Stimulated activated naive CD4-positive, alpha-beta T cell treated with Interleukin-2 at 50 U/mL for 16 hours (primary cell): Measurements from ENCODE around the gene KRTAP10-8.
"Not testable (repeated sequence)": the region's sequence is repeated elsewhere in the genome, so short reads cannot be mapped to it uniquely, and the experiment has no call there.

Source experiments
- DNase-seq: peaks from one replicate; lab custom pipeline; 2025; lab: John Stamatoyannopoulos, UW

Gene KRTAP10-8

GRCh38 chr21:44599264-44600029 lies 12.4 kb upstream of the KRTAP10-8 start:
- DNase-seq: no peak

GRCh38 chr21:44600118-44600978 lies 11.5 kb upstream of the KRTAP10-8 start, which contains the start of gene KRTAP10-7:
Gene KRTAP10-7 (plus strand): TSS chr21:44600597. CDS start chr21:44600622, 25 bp downstream.
- not testable (repeated sequence) for DNase-seq

- not testable (repeated sequence) for DNase-seq
Observed at GRCh38 chr21:44601091-44601490, 10.8 kb upstream of the KRTAP10-8 start.

- no peak for DNase-seq
Observed at GRCh38 chr21:44601596-44602462, 10.1 kb upstream of the KRTAP10-8 start.

- no peak for DNase-seq
Observed at GRCh38 chr21:44602463-44602850, 9.4 kb upstream of the KRTAP10-8 start.

- no peak for DNase-seq
Observed at GRCh38 chr21:44603109-44603875, 8.6 kb upstream of the KRTAP10-8 start.

GRCh38 chr21:44603911-44604310 lies 8.0 kb upstream of the KRTAP10-8 start:
- DNase-seq: no peak

- no peak for DNase-seq
Observed at GRCh38 chr21:44606495-44606894, 5.4 kb upstream of the KRTAP10-8 start.

- no peak for DNase-seq
Observed at GRCh38 chr21:44609193-44609592, 2.7 kb upstream of the KRTAP10-8 start.

GRCh38 chr21:44610157-44610843 lies 1.6 kb upstream of the KRTAP10-8 start:
- not testable (repeated sequence) for DNase-seq

GRCh38 chr21:44611551-44611950 lies 328 bp upstream of the KRTAP10-8 start:
- DNase-seq: no peak

- DNase-seq: no peak
Observed at GRCh38 chr21:44612669-44613229, 870 bp downstream of the KRTAP10-8 start.

- DNase-seq: no peak
Observed at GRCh38 chr21:44613386-44614155, 1.7 kb downstream of the KRTAP10-8 start.

GRCh38 chr21:44614161-44614631 lies 2.3 kb downstream of the KRTAP10-8 start:
- DNase-seq: no peak

- no peak for DNase-seq
Observed at GRCh38 chr21:44614961-44615391, 3.1 kb downstream of the KRTAP10-8 start.

- no peak for DNase-seq
Observed at GRCh38 chr21:44615466-44615865, 3.6 kb downstream of the KRTAP10-8 start.

- DNase-seq: no peak
Observed at GRCh38 chr21:44615911-44616590, 4.2 kb downstream of the KRTAP10-8 start.

GRCh38 chr21:44616591-44616926 lies 4.7 kb downstream of the KRTAP10-8 start:
- no peak for DNase-seq

GRCh38 chr21:44617071-44617501 lies 5.2 kb downstream of the KRTAP10-8 start:
- no peak for DNase-seq
